H7 (cell line): ENCODE measurements around the gene PAX5. TPM values are rescaled to one million over a fixed set of nuclear protein-coding genes. Genes with fewer than 3 reads are reported as not detected.

Experiments used
- DNase-seq: peaks from one replicate; pipeline ENCODE4 v3.0.0; 2012
- H3K27me3 ChIP-seq: 2 replicates; pipeline ENCODE4 v1.6.0; 2011; ENCODE audit warnings: mild to moderate bottlenecking, low read length; ENCODE audit not compliant: control insufficient read depth, insufficient read depth
- H3K36me3 ChIP-seq: replicated peaks from 2 replicates; pipeline ENCODE4 v1.5.1; 2011; ENCODE audit warnings: low read length; ENCODE audit not compliant: control insufficient read depth, insufficient read depth
- H3K4me3 ChIP-seq: 2 replicates; pipeline ENCODE4 v1.5.1; 2011; ENCODE audit warnings: low read depth, mild to moderate bottlenecking, control low read depth, low read length, moderate library complexity; ENCODE audit not compliant: insufficient read depth
- total RNA-seq: library from RNA; depleted of rRNA; stranded (reverse); fragments of >200 nt; shearing (Covaris generic); gene quantifications from 2 replicates; pipeline ENCODE4 v1.2.3, GENCODE V29; 2014

PAX5 gene
- total RNA-seq, 1 experiment from 2014 or later, result 1.7 TPM

DNA sequence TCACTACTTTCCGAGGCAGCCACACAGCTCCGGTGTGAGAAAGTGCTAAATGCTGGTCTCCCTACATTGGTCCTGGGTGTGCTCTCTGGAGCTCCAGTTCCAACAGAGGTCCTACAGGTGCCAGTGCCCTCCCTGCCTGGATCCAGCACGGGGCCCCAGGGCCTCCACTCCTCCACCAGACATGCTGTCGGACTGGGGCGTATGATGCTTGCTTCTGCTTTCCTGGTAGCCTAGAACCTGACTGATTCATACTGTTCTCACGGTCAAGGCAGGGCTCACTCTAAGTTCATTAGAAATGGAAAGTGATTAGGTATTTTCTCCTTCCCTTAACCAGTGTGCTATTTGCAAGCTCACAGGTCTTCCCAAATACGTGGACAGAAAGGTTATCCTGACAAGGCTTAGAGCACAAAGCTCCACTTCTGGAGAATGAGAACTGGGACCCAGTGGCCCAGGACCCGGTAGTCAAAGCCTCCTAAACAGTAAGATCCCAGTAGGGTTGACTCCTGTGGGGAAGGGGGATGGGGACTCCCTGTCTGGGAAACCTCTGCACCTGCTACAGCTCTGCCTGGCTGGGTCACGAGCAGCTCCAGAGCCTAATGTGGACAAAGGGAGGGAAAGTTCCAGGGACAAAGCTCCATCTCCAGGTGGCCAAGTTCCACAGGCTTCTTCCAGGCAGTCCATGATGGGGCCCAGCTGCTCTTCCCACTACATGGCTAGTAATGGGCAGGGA lies 98.1 kb downstream of the PAX5 start:
- H3K4me3 ChIP-seq, result no peak overlapping the region
- no peak for DNase-seq
- H3K27me3 ChIP-seq, result no peaks in the 10 kb centered on the region; the same call in 1 of the 2 replicates
- H3K36me3 ChIP-seq, result no peaks in the 10 kb centered on the region

DNA sequence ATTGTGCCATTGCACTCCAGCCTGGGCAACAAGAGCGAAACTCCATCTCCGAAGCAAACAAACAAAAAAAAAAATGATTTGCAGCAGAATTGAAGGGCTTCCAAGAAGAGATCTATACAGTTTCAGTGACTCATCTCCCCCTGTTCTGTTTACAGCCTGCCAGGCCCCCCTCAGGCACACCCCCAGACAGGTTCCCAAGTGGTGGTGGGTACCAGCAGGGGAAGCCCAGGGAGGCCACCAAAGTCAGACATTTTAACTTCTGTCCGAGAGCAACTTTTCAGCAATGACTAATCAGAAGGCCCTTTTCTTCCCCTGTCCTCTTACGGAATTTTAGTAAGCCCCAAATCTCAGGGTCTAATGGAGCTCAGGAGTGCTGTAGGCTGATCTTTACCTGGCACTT lies 98.7 kb downstream of the PAX5 start:
- Histone ChIP-seq H3K36me3 (no peaks in the 10 kb centered on the region), H3K27me3 (no peaks in the 10 kb centered on the region; the same call in 1 of the 2 replicates), H3K4me3 (no peak overlapping the region)
- no peak for DNase-seq

DNA sequence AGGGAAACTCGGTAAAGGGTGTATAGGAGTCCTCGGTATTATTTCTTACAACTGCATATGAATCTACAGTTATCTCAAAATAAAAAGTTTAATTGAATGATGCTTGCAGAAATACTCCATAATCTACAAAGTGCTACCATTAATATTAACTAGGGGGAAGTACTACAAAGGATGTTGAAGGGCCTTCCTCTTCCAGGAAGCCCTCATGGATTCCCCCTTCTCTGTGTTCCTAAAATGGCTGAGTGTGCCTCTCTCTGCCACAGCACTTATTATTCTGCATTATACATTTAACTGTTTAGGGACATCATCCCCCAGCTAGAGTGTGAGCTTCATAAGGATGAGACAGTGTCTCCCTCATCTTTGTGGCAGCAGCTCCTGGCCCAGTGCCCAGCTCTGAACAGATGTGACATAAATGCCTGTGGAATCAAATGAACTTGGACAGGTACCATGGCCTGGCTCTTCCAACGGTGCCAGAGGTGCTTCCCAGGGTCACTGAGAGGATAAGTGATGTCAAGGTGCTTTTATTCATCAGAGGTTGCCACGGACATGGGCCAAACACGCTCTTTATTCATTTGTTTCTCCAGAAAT lies 99.5 kb downstream of the PAX5 start:
- Histone ChIP-seq H3K27me3 (no peaks in the 10 kb centered on the region; the same call in 1 of the 2 replicates), H3K36me3 (no peaks in the 10 kb centered on the region), H3K4me3 (no peak overlapping the region)
- DNase-seq, result no peak

DNA sequence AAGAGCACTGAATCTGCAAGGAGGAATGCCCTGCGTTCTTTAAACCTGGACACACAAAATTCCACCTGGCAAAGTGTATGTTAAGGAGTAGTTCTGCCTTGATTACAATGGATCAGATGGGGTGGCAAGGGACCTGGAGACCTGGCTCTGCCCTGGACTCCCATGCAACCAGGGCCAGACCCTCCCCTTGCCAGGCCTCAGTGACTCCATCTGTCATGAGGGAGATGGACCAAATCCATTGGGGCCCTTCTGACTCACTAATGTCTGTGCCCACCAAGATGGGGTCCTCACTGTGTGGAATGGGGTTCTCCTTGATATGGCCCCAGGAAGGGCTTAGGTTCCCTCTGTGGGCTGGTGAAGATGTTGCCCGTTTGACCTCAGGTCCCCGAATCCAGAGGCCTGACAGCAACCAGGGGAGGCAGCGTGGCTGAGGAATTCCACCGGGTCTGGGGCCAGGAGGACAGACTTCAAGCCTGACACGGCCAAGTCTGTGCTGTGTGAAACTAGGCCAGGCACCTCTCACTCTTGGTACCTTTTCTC lies 100.3 kb downstream of the PAX5 start:
- no peaks in the 10 kb centered on the region; the same call in 1 of the 2 replicates for H3K27me3 ChIP-seq
- DNase-seq, result no peak
- no peaks in the 10 kb centered on the region for H3K36me3 ChIP-seq
- no peak overlapping the region for H3K4me3 ChIP-seq

DNA sequence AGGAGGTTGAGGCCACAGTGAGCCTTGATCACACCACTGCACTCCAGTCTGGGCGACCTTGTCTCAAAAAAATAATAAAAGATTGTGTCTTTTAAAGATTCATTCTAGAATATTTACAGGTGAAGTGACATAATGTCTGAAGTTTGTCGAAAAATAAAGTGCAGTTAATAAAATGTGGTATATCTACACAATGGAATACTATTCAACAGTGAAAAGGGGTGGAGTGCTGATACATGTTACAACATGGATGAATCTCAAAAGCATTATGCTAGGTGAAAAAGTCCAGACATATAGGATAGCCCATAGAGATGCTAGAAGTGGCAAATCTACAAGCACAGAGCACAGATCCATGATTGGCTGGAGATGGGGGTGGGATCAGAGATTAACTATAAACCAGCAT lies 101.9 kb downstream of the PAX5 start:
- DNase-seq, result no peak
- no peaks in the 10 kb centered on the region for H3K36me3 ChIP-seq
- H3K4me3 ChIP-seq, result no peak overlapping the region
- H3K27me3 ChIP-seq, result no peaks in the 10 kb centered on the region; the same call in 1 of the 2 replicates

DNA sequence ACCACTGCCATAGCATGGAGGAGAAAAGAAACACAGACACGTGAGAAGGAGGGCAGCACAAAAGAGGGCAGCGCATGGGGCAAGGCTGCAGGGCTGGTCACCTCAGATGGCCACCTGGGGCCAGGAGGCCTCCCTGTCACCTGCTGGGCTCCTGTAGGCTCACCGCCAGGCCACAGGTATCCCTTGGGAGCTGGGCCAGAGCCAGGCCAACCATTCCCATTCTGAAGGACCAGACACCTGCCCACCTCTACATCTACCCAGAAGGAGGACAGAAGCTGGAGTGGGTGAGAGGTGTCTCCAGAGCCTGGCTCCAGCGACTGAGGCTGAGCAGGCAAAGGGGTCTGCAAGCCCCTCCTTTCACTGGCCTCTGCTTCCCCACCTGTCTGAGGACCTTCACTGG lies 103.1 kb downstream of the PAX5 start:
- no peak overlapping the region for H3K4me3 ChIP-seq
- no peak for DNase-seq
- H3K36me3 ChIP-seq, result no peaks in the 10 kb centered on the region
- no peaks in the 10 kb centered on the region; the same call in 1 of the 2 replicates for H3K27me3 ChIP-seq

DNA sequence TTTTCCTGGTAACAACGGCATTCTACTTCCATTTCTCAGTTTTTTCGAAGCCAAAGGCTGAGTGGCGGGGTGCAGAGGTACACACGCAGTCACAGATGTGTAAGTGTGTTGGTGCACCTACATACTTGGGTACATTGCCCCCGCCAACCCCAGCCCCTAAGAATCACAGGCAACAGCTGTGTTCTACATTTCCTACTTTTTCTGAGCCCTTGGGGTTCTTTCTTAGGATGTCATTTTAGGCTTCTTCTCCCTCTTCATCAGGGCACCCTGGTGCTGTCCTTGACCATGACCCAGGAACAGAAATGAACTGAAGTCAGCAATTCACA lies 104.8 kb downstream of the PAX5 start:
- Histone ChIP-seq H3K36me3 (no peaks in the 10 kb centered on the region), H3K27me3 (no peaks in the 10 kb centered on the region; the same call in 1 of the 2 replicates), H3K4me3 (no peak overlapping the region)
- DNase-seq, result no peak

DNA sequence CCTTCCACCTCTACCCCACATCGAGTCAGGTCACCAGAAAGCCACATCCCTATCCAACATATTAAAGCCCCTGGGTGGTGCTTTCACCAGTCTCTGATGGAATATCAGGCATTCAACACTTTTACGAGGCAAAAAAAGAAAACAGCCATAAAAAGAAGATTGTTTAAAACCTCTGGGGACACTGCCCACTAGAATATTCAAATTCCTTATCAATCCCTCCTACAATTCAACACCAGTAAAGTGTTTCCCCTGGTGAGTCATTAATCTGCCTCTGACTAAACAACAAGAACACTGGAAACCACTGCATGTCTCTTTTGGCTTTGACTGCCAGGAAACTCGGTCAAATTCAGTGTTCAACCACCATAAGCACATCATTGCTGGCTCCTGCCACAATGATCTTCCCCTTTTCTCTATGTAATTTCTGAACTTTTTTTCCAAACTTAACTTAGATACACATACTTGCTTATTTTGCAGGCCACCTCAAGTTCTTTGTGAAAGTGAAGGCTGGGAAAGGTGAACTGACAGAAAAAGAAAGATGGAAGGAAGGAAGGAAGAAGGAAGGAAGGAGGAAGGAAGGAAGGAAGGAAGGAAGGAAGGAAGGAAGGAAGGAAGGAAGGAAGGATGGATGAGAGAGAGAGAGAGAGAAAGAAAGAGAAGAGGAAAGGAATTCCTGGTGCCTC lies 105.3 kb downstream of the PAX5 start:
- H3K27me3 ChIP-seq, result no peaks in the 10 kb centered on the region; the same call in 1 of the 2 replicates
- no peaks in the 10 kb centered on the region for H3K36me3 ChIP-seq
- no peak for DNase-seq
- H3K4me3 ChIP-seq, result no peak overlapping the region

DNA sequence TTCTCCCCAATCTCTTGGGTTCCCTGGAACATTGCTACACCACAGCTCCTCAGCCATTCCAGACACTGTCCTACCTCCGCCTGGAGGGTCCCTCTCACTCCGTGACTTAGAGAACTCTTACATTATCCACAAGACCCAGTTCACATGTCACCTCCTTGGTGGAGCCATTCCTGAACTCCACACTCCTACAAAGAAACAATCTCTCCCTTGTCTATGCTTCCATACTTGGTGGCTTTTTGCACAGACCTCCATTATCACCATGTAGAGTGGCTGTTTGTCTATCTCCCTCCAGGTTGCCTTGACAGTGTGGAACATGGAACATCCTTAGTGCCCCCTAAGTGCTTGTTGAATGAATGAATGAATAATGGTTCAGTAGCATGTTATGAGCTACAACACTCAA lies 105.9 kb downstream of the PAX5 start:
- Histone ChIP-seq H3K4me3 (no peak overlapping the region), H3K36me3 (no peaks in the 10 kb centered on the region), H3K27me3 (no peaks in the 10 kb centered on the region)
- no peak for DNase-seq

DNA sequence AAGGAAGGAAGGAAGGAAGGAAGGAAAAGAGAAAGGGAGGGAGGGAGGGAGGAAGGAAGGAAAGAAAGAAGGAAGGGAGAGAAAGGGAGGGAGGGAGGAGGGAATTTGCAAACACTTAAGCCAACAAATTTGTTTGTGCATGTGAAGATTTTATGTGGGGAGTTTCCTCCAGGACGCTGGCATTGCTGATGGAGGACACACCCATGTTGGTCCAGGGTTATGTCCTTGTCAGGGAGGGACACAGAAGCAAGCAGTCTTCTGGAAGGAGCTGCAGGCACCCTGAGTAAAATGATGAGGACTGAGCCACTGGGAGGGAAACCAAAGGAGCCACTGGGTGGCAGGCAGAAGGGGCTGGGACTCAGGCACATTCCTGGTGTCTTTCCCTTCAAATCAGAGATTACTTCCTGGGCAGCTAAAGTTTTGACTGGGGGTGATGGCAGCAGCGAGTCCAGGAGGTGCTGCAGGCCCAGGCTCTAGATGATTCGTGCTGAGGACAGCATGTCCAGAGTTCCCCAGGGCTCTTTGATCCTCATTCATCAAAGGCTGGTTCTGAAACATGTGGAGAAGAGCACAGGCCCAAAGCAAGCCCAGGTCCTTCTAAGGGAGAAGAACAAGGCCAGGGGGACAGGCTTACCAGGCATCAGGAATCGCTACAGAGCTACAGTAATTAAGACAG lies 109.2 kb downstream of the PAX5 start:
- Histone ChIP-seq H3K27me3 (no peaks in the 10 kb centered on the region), H3K36me3 (no peaks in the 10 kb centered on the region), H3K4me3 (no peak overlapping the region)
- no peak for DNase-seq

DNA sequence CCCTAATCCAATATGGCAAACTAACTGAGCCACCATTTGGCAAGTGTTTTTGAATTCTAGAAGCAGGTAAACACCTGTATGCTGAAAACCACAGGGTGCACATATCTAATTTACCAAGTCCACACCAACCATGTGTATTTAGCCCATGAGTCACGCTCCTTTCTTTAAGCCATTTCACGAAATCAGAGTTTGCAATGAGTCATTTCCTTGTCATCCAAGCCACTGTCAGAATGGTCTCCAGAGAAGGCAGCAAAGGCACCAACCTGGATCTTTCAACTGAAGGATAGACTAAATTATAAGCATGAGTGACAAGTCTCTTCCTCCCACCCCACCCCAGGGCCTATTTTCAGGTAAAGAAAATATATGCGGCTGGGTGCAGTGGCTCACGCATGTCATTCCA lies 110.0 kb downstream of the PAX5 start:
- H3K27me3 ChIP-seq, result no peaks in the 10 kb centered on the region
- H3K4me3 ChIP-seq, result no peak overlapping the region
- no peaks in the 10 kb centered on the region for H3K36me3 ChIP-seq
- no peak for DNase-seq

DNA sequence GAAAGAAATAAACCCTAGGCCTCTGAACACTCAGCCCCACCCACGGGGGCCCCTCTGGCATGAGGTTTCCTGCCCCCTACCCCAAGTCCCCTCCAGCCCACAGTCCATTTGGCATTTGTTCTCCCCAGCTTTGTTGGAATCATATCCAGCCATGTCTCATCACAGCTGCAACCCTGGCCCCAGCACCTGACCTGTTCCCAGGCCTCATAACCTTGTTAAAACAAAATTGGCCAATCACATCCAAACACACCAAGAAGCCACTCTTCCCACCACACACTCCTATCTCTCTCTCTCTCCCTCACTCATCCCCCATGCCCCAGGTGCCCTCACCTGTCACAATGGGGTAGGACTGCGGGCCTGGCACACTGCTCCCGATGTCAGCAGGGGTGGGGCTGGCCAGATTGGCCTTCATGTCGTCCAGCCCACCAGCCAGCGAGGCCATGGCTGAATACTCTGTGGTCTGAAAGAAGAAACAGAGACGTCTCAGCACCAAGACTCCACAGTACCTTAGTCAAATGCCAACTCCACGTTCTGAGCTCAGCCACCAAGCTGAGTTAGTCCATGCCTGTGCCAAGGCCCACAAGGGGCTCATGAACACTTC lies 110.9 kb downstream of the PAX5 start:
- Histone ChIP-seq H3K36me3 (no peaks in the 10 kb centered on the region), H3K4me3 (no peak overlapping the region), H3K27me3 (no peaks in the 10 kb centered on the region)
- no peak for DNase-seq

DNA sequence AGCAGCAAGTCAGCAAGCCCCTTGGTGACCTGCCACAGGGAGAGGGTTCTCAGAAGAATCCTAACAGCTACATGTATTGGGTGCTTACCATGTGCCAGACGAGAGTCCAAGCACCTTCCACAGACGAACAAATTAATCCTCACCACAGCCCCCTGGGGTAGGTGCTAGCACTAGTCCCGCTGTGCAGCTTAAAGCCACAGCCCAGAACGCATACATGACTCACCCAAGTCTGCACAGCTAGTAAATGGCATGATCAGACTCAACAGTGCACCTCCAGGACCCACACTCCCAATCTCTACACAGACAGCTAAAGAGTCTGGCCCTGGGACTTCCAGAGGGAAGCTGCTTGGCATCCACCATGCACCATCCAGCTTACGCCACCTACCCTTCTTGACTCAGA lies 111.5 kb downstream of the PAX5 start:
- Histone ChIP-seq H3K36me3 (no peaks in the 10 kb centered on the region), H3K4me3 (no peak overlapping the region), H3K27me3 (no peaks in the 10 kb centered on the region)
- DNase-seq, result no peak

DNA sequence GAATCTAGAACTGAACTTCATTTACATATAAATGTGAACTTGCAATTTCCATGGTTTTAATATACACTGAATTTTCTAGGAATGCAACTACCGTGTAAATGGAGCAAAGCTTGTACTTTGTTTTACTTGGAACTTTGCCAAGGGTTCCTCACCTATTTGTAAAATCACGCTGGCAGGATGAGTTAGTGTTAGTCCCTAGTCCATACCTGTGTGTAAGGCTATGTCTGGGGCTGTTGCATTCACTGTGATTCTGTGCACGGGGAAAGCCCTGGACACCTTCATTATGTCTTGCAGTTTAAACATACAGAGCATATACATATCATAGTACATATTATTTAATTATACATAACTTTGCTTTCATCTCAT lies 119.9 kb downstream of the PAX5 start:
- no peak overlapping the region for H3K4me3 ChIP-seq
- no peaks in the 10 kb centered on the region for H3K27me3 ChIP-seq
- no peak for DNase-seq
- no peaks in the 10 kb centered on the region for H3K36me3 ChIP-seq
